Mesothelial cell of epicardium (in vitro differentiated cells): ENCODE measurements around the gene ERV3-1. TPM values are rescaled to one million over a fixed set of nuclear protein-coding genes. Genes with fewer than 3 reads are reported as not detected.

Experiments used
- DNase-seq, 2 experiments: peaks; one replicate each; pipeline ENCODE4 v3.0.0; 2021; ENCODE audit warnings: low spot score in 2 of 2; ENCODE audit not compliant: unreplicated experiment in 2 of 2
- H3K27ac Mint-ChIP-seq: 2 replicates; pipeline ENCODE4 v1.8.0; 2021; ENCODE audit warnings: mixed read lengths
- H3K27me3 Mint-ChIP-seq: 2 replicates; pipeline ENCODE4 v1.8.0; 2021; ENCODE audit warnings: low read depth, mixed read lengths
- H3K36me3 Mint-ChIP-seq: 2 replicates; pipeline ENCODE4 v1.8.0; 2021; ENCODE audit warnings: mixed read lengths
- H3K4me1 Mint-ChIP-seq: 2 replicates; pipeline ENCODE4 v1.8.0; 2021; ENCODE audit warnings: mixed read lengths
- H3K4me3 Mint-ChIP-seq: 2 replicates; pipeline ENCODE4 v1.8.0; 2021; ENCODE audit warnings: mild to moderate bottlenecking, moderate library complexity, mixed read lengths
- H3K9me3 Mint-ChIP-seq: 2 replicates; pipeline ENCODE4 v1.8.0; 2021; ENCODE audit warnings: mixed read lengths
- total RNA-seq: library from RNA; stranded (reverse); gene quantifications from 3 replicates; pipeline ENCODE4 v1.2.1, GENCODE V29; 2021
- TF ChIP-seq, protein P1 (sequence below): fragments of 200-600 bp; sonication (generic); IDR thresholded peaks from one replicate; pipeline ENCODE4 v1.5.0; 2021; ENCODE audit warnings: antibody characterized with exemption; ENCODE audit not compliant: unreplicated experiment

ERV3-1 gene
- total RNA-seq, 1 donor from 2014 or later, result 57.6 TPM

- Mint-ChIP-seq H3K27ac (no peak overlapping the region), H3K36me3 (peaks cover 83% of the 10 kb centered on the region), H3K4me3 (no peak overlapping the region), H3K27me3 (no peaks in the 10 kb centered on the region), H3K4me1 (no peaks in the 10 kb centered on the region), H3K9me3 (peaks cover 77% of the 10 kb centered on the region)
- TF ChIP-seq, protein P1, sequence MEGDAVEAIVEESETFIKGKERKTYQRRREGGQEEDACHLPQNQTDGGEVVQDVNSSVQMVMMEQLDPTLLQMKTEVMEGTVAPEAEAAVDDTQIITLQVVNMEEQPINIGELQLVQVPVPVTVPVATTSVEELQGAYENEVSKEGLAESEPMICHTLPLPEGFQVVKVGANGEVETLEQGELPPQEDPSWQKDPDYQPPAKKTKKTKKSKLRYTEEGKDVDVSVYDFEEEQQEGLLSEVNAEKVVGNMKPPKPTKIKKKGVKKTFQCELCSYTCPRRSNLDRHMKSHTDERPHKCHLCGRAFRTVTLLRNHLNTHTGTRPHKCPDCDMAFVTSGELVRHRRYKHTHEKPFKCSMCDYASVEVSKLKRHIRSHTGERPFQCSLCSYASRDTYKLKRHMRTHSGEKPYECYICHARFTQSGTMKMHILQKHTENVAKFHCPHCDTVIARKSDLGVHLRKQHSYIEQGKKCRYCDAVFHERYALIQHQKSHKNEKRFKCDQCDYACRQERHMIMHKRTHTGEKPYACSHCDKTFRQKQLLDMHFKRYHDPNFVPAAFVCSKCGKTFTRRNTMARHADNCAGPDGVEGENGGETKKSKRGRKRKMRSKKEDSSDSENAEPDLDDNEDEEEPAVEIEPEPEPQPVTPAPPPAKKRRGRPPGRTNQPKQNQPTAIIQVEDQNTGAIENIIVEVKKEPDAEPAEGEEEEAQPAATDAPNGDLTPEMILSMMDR, result no peak
- DNase-seq, result no peak
These were observed 8.5 kb downstream of the ERV3-1 start for GRCh38 chr7:64997927-64998391.

- DNase-seq, result no peak
- H3K27me3 Mint-ChIP-seq, result no peaks in the 10 kb centered on the region
- no peaks in the 10 kb centered on the region for H3K4me1 Mint-ChIP-seq
- H3K9me3 Mint-ChIP-seq, result peaks cover 78% of the 10 kb centered on the region
- no peak overlapping the region for H3K4me3 Mint-ChIP-seq
- TF ChIP-seq, protein P1, result no peak
- H3K27ac Mint-ChIP-seq, result no peak overlapping the region
- H3K36me3 Mint-ChIP-seq, result peaks cover 83% of the 10 kb centered on the region
These were observed 9.2 kb downstream of the ERV3-1 start for GRCh38 chr7:64997164-64997908.

GRCh38 chr7:64996305-64996704 is 10.2 kb downstream of the ERV3-1 start:
- no peak overlapping the region for H3K27ac Mint-ChIP-seq
- no peak overlapping the region for H3K4me3 Mint-ChIP-seq
- no peak for DNase-seq
- H3K4me1 Mint-ChIP-seq, result no peaks in the 10 kb centered on the region
- H3K9me3 Mint-ChIP-seq, result peaks cover 81% of the 10 kb centered on the region
- H3K36me3 Mint-ChIP-seq, result peaks cover 84% of the 10 kb centered on the region
- TF ChIP-seq, protein P1, result no peak
- no peaks in the 10 kb centered on the region for H3K27me3 Mint-ChIP-seq

DNA sequence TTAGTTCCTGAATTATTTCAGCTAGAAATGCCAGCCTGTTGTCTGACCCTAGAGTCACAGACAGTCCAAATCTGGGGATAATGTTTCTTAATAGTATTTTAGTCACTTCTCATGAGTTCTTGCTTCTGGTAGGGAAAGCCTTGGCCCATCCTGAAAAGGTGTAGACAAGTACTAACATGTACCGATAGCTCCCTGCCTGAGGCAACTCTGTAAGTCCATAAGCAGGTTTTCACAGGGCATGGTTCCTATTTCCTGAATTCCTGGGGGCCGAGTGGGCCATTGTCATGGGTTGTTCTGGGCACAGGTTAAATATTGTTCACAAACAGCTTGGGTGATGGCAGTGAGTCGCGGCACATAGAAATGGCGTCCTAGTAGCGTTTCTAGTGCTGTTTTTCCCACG is 12.6 kb downstream of the ERV3-1 start:
- Mint-ChIP-seq H3K4me3 (no peak overlapping the region), H3K9me3 (peaks cover 81% of the 10 kb centered on the region)

DNA sequence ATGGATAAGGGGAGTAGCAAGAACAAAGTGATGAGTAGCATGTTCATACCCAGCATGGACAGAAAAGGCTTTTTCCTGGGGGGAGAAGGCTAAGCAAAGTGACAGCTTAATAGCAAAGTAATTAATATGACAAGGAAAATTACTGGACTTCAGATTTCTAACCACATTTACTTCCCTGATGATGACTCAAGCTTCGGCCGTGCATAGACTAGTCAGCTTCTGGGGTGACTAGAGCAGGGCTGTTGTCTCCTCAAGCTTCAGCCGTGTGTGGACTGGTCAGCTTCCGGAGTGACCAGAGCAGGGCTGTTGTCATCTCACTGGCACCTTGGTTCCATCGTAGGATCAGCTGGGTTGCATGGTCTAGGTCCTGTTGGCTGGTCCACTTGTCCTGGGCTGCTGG is 13.5 kb downstream of the ERV3-1 start:
- Mint-ChIP-seq H3K4me3 (no peak overlapping the region), H3K36me3 (peaks cover 86% of the 10 kb centered on the region), H3K9me3 (peaks cover 81% of the 10 kb centered on the region), H3K4me1 (no peaks in the 10 kb centered on the region), H3K27me3 (no peaks in the 10 kb centered on the region), H3K27ac (no peak overlapping the region)
- DNase-seq, result no peak
- TF ChIP-seq, protein P1, result no peak

More for the DNA sequence above, 12.6 kb downstream of the ERV3-1 start:
- H3K36me3 Mint-ChIP-seq, result peaks cover 86% of the 10 kb centered on the region
- no peak for DNase-seq
- H3K4me1 Mint-ChIP-seq, result no peaks in the 10 kb centered on the region
- no peak overlapping the region for H3K27ac Mint-ChIP-seq
- TF ChIP-seq, protein P1, result no peak
- H3K27me3 Mint-ChIP-seq, result no peaks in the 10 kb centered on the region
